GF-D8 (cell line): ENCODE data around the gene NDUFB11.
A peak's percentile ranks its signal among the peaks of the same experiment; 100 is the strongest.
"Not testable (repeated sequence)": the region's sequence is repeated elsewhere in the genome, so short reads cannot be mapped to it uniquely, and the experiment has no call there.

Source experiments
- DNase-seq: peaks from one replicate; lab custom pipeline; 2025; lab: John Stamatoyannopoulos, UW

NDUFB11 gene

GRCh38 chrX:47146121-47146935 is 1.8 kb upstream of the NDUFB11 start:
- DNase-seq: no peak

- no peak for DNase-seq
These were observed 1.1 kb upstream of the NDUFB11 start for GRCh38 chrX:47145395-47146120.

GRCh38 chrX:47143894-47144625 is 442 bp downstream of the NDUFB11 start:
- DNase-seq: peak; percentile 2

- DNase-seq: no peak
These were observed 6.3 kb downstream of the NDUFB11 start for GRCh38 chrX:47138171-47138570.

GRCh38 chrX:47135650-47136049 is 8.9 kb downstream of the NDUFB11 start:
- DNase-seq: not testable (repeated sequence)

- no peak for DNase-seq
These were observed 11.0 kb downstream of the NDUFB11 start for GRCh38 chrX:47133493-47133892.

- DNase-seq: no peak
These were observed 14.6 kb downstream of the NDUFB11 start for GRCh38 chrX:47129899-47130358.

- peak; percentile 77 for DNase-seq
These were observed 15.2 kb downstream of the NDUFB11 start for GRCh38 chrX:47129157-47129898.

GRCh38 chrX:47124466-47124865 is 20.0 kb downstream of the NDUFB11 start:
- DNase-seq: not testable (repeated sequence)

- not testable (repeated sequence) for DNase-seq
These were observed 27.9 kb downstream of the NDUFB11 start for GRCh38 chrX:47116551-47117110.

- DNase-seq: no peak
These were observed 32.1 kb downstream of the NDUFB11 start for GRCh38 chrX:47112316-47112954.

- not testable (repeated sequence) for DNase-seq
These were observed 33.4 kb downstream of the NDUFB11 start for GRCh38 chrX:47110936-47111615.

- no peak for DNase-seq
These were observed 43.3 kb downstream of the NDUFB11 start for GRCh38 chrX:47101206-47101605.

- DNase-seq: no peak
These were observed 46.0 kb downstream of the NDUFB11 start for GRCh38 chrX:47098338-47099094.

- no peak for DNase-seq
These were observed 47.5 kb downstream of the NDUFB11 start for GRCh38 chrX:47097018-47097417.

GRCh38 chrX:47093860-47094259 is 50.6 kb downstream of the NDUFB11 start:
- DNase-seq: no peak

GRCh38 chrX:47093248-47093647 is 51.3 kb downstream of the NDUFB11 start:
- no peak for DNase-seq
